HL-60/S4 treated with retinoic acid at 250 ng/mL for 4 days and 3 days (cell line): ENCODE data around the gene SLC6A3.

Source experiments
- in situ Hi-C: fragments of 300-500 bp; cut with MboI; formaldehyde crosslinking; loops from 2 replicates; pipeline ENCODE4 v1.7.0; 2022; ENCODE audit warnings: low sequenced_read_pairs

The SLC6A3 gene

DNA sequence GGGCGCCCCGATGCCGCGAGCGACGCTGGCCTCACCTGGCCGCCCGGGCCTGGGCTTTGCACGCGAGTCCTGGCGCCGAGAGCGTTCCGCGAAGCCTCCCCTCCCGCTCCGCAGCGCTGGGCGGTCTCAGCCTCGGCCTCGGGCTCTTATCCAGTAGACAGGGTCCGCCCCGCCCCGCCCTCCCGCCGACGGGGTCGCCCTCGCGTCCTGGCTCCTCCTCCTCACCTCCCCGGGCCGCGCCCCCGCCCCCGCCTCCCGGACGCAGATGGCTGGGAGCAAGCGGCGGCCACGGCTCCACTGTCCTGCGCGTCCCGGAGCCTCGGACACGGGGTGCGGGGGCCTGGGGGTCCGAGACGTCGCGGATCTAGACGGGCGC is at the start of gene SLC6A3:
TSS of gene SLC6A3 (minus strand) at position 128 of the 376 bp plus-strand sequence. CDS start 2,243 bp downstream, outside the sequence.
- in situ Hi-C loops: no loop called here

GRCh38 chr5:1493941-1494340 is 48.7 kb upstream of the SLC6A3 start:
- in situ Hi-C loops: no loop called here

- in situ Hi-C loops: no loop called here
These were observed 48.2 kb upstream of the SLC6A3 start for GRCh38 chr5:1493413-1493812.

DNA sequence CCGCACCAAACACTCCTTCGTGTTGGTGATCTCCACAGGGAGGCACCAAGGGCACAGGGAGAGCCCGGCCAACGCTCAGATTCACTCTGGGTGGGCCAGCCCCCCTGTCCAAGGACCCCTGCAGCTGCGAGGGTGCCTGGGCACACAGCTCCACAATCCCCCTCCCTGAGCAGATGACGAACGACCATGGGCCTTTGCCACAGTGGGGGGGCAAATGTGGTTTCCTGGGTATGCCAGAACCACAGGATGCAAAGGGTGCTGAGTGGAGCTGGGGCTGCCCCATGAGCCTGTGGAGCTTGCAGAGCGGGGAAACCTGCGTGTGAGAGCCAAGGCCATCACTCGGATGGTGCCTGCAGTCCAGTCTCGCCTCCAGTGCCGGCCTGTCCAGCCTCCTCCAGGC is 47.5 kb upstream of the SLC6A3 start:
- in situ Hi-C loops: no loop called here

GRCh38 chr5:1490376-1490775 is 45.1 kb upstream of the SLC6A3 start:
- in situ Hi-C loops: no loop called here

- in situ Hi-C loops: no loop called here
These were observed 44.5 kb upstream of the SLC6A3 start for GRCh38 chr5:1489754-1490153.

DNA sequence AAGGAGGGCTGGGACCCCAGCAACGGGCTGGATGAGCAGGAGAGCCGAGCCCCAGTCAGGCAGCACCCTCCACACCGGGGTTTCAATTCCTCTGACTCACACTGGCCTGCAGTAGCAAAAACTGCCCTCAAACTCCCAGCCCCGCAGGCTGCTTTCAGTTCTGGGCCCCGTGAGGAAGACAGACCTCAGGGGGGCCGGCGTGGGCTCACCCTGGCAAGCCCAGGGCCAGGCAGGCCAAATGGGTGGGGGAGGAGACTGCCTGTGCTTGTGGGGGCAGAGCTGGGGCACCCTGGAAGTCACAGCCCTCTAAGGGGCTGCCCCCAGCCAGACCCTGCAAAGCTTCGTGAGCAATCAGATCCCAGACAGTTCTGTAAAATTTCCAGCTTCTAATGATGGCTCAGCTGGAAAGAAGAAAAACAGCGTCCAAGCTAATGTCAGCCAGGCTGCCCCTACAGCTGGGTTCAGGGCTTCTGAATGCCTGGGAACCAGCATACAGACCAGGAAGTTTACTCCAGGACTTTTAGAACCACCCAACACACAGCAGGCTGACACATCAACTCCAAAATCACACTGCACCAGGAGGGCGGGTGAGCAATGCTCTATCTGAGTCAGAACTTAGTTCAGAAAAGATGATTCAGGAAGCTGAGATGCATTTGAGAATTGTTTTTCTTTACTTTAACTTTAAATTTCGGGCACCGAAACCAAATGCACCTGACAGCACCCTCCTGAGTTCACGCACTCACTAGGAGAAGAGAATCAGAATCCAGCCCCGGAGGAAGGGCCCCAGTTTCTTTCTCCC is 43.8 kb upstream of the SLC6A3 start:
- in situ Hi-C loops: no loop called here

DNA sequence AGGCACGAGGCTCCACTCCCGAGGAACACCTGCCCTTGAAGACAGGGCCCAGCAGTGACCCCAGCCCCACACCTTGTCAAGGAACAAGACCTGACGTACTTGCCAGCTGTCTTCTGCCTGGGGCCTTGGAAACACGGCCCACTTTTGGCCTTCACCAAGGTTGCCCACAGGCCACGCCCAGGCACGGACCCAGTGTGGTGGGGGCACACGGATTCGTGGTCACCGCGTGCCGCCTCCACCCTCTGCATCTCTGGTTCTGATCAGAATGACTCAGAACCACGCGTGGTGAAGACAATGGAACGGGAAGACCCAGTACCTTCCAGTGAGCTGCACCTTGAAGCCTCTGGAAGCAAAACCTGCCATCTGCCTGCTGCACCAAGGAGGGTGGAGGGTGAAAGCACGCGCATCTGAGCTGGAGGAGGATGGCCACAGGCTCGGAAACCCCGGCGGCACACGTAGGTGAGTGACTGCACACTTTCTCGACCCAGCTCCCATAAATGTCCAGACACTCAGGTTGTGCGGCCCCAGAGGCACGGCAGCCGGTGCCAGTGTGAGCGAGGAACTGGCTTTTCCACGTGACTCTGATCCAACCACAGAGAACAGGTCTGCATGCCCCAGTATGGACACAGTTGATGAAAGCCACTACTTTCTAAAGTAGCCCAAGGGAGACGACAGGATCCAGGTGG is 42.0 kb upstream of the SLC6A3 start:
- in situ Hi-C loops: no loop called here

DNA sequence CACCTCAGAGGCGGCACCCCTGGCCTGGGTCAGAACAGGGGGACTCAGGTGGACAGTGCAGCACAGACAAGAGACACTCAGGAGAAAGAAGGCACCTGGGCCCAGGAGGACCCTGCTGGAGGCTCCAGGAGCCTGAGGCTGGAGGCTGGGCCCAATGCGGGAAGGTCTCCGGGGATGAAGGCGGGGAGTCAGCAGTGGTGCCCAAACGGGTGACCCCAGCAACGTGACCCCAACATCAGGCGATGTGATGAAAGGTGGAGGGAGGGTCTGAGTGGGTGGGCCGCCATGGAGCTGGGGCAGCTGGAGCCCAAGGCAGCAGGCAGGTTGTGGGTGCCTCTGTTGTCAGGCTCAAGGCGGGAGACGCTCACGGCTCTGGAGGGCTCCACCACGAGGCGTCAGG is 41.0 kb upstream of the SLC6A3 start:
- in situ Hi-C loops: no loop called here

DNA sequence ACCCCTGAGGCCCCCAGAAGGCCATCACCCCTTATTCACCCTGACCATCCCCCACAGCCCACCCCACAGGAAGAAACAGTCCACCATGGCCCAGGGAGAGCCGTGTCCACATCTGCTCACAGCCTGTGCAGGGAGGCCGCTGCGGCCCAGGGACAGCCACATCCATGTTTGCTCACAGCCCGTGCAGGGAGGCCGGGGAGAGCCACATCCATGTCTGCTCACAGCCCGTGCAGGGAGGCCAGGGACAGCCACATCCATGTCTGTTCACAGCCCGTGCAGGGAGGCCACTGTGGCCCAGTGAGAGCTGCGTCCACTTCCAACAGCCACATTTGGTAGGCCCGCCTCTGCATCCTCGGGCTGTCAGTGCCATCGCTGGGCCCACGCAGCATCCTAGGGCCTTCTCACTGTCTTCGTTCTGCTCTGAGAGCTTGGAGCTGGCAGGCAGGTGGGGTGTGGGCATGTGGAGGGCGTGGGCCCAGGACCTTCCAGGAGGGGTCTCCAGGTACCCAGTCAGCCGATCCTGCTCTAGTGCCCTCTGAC is 40.4 kb upstream of the SLC6A3 start:
- in situ Hi-C loops: no loop called here

GRCh38 chr5:1484730-1485578 is 39.7 kb upstream of the SLC6A3 start:
- in situ Hi-C loops: no loop called here

DNA sequence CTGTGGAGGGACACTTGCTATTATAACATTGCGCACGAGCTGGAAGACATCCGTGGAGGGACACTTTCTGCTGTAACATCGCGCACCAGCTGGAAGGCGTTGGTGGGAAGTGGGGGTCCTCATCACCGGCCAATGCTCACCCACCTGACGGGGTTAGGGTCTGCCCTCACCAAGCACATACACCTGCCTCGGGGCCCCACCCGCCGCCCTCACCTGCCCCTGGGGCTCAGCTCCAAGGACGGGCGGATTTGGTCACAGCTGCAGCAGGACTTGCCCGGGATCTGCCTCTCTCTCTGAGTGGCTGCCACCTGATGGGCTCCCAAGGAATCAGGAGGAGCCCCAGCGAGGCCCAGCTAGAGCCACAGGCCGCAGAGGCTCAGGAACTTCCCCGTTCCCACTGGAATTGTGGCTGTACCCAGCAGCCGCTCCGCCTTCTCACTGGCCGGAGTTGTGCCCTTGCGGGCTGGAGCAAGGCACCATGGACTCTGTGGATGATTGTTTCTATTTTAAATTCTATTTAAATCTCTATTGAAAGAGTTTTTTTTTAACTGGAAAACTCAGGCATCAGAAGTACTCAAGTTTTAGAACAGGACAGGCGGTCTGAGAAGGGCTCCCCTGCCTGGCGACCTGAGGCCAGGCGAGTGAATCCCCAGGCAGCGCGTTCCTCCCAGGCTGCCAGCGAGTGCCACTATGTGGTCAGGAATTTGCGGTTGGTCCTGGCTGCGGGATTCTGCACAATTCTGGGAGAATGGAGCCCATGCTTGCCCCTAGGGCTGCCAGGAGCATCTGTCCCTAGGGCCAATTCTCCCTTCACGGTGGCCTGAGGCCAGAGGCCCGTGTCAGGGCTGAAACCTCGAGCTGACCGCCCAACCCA is 38.9 kb upstream of the SLC6A3 start:
- in situ Hi-C loops: no loop called here

- in situ Hi-C loops: no loop called here
These were observed 37.8 kb upstream of the SLC6A3 start for GRCh38 chr5:1483064-1483463.

GRCh38 chr5:1481959-1482331 is 36.7 kb upstream of the SLC6A3 start:
- in situ Hi-C loops: no loop called here

DNA sequence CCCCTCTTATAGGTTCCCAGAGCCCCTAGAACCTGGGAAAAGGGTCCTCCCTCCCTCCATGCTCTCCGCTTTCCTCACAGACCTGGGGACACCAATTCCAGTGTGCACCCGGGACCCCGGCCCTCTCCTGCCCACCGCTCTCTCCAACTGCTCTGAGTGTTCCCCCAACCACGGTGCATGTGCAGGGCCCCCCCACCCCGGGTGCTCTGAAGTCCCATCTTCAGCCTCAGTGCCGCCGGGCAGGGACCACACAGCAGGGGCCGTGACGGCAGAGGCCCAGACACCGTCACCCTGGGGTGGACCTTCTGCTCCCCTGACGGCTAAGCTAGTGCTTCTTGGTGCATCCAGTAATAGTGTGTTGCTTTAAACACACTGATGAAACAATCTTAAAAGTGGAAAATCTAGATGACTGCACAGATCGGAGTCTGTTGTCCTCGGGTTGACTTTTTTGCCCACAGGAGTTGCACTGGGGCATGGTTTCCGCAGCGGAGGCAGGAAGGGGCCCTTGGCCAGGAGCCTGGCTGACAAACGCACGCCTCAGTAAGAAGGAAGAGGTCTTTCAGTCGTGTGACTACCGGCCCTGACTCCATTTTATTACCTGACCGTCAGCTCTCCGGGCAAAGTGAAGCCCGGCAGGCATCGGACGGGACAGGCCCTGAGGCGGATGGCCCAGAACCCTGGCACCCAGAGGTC is 36.2 kb upstream of the SLC6A3 start:
- in situ Hi-C loops: no loop called here

DNA sequence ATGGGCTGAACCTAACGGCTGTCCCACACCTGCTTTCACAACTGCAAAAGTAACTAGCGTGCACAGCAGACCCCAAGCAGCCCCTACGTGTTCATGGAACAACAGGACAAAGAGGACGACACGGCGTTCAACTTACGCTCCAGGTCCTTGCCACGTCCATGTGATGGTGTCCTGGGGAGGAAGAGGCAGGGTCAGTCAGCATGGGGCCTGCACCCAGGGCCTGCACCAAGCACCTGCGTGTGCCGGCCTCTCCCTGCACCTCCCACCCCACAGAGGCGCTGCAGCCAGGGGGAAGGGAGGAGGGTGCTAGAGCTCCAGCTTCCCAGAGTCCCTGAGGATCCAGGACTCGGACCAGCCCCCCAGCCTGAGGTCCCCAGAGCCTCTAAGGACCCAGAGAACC is 35.6 kb upstream of the SLC6A3 start:
- in situ Hi-C loops: no loop called here

DNA sequence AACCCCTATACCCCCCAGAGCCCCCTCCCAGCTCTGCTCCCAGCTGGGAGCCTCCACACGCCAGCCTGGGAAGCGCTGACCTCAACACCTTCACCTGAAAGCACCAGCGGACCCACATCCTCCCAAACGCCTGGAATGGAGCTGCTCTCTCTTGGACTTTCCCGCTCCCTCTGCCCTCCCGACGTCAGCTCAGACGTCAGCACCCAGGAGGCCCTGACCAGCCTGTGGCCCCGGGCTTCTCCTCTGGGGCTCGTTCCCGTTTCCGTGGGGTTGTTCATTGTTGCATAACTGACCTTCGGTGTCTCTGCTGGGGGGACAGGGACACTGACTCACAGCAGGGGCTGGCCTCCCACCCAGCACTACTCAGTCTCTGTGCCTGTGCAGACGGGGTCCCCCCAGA is 35.0 kb upstream of the SLC6A3 start:
- in situ Hi-C loops: no loop called here

- in situ Hi-C loops: no loop called here
These were observed 34.4 kb upstream of the SLC6A3 start for GRCh38 chr5:1479581-1480188.

- in situ Hi-C loops: no loop called here
These were observed 33.8 kb upstream of the SLC6A3 start for GRCh38 chr5:1479066-1479465.
